VCaP (cell line): ENCODE measurements around the gene USE1.
A peak's percentile ranks its signal among the peaks of the same experiment; 100 is the strongest.

ENCODE experiments used
- H3K27ac ChIP-seq: fragments of 450-650 bp; 2 replicates; pipeline ENCODE4 v1.5.1; 2017
- TF ChIP-seq, protein P1 (sequence below): fragments of 450-650 bp; conservative IDR thresholded peaks from 2 replicates; pipeline ENCODE4 v1.5.1; 2017; ENCODE audit warnings: mild to moderate bottlenecking, moderate library complexity

USE1 gene

DNA sequence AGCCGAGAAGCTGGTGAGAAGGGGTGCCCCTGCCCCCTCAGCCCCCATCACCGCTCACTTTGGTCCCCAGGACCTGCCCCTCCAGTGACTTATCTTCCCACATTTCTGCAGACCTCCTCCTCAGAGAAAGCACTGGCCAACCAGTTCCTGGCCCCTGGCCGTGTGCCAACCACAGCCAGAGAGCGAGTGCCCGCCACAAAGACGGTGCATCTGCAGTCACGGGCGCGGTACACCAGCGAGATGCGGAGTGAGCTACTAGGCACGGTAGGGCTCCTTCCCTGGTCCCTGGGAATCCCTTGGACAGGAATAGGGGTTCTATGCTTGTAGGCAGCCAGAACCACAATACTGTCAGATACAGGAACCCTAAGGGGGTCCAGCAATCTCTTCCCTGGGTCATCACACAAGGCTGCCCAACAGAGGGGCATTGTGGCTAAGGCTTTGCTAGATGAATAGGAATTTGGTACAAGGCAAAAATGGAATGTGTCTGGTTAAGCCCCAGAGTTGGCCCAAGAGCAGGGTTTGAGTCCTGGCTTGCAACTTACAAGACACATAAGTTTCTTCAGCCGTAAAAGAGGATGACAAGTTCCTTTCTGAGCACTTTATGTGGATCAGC, 1.0 kb downstream of the USE1 start:
- TF ChIP-seq, protein P1, sequence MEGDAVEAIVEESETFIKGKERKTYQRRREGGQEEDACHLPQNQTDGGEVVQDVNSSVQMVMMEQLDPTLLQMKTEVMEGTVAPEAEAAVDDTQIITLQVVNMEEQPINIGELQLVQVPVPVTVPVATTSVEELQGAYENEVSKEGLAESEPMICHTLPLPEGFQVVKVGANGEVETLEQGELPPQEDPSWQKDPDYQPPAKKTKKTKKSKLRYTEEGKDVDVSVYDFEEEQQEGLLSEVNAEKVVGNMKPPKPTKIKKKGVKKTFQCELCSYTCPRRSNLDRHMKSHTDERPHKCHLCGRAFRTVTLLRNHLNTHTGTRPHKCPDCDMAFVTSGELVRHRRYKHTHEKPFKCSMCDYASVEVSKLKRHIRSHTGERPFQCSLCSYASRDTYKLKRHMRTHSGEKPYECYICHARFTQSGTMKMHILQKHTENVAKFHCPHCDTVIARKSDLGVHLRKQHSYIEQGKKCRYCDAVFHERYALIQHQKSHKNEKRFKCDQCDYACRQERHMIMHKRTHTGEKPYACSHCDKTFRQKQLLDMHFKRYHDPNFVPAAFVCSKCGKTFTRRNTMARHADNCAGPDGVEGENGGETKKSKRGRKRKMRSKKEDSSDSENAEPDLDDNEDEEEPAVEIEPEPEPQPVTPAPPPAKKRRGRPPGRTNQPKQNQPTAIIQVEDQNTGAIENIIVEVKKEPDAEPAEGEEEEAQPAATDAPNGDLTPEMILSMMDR: no peak
- peak overlapping the region; percentile 95 for H3K27ac ChIP-seq

DNA sequence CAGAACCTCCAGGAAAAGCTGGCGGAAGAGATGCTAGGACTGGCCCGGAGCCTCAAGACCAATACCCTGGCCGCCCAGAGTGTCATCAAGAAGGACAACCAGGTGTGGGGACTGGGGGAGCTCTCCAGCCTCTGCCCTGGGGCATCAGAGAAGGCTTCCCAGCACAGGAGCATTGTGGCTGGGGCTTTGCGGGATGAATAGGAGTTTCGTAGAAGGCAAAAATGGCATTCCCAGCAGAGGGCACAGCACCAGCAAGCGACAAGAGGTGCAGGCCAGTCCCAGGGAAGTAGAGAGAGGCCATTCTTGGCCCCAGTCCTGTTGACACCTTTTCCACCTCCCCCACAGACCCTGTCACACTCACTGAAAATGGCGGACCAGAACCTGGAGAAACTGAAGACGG, 4.1 kb downstream of the USE1 start:
- TF ChIP-seq, protein P1: no peak
- no peak overlapping the region for H3K27ac ChIP-seq

DNA sequence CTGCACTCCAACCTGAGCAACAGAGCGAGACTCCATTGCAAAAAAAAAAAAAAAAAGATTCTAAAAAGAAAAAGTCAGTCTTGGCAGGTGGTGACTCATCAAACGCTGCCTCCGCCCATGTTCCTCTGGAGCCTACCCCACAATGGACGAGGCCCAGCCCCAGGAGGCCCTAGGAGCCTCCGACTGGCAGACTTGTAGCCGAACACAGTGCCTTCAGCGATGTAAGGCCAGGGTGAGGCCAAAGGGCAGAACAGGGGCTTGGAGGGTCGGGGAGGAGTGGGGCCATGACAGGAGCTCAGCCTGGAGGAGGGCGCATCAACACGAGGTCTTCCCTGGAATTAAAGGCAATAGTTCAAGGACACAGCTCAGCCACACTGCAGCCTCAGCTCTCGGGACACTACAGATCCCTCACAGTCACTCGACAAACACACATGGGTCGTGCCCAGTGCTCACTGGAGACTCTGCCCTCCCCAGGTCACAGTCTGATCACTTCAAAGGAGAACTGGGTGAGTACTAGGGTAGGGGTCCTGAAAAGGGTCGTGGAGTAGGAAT, 5.1 kb downstream of the USE1 start:
- TF ChIP-seq, protein P1: no peak
- no peak overlapping the region for H3K27ac ChIP-seq

DNA sequence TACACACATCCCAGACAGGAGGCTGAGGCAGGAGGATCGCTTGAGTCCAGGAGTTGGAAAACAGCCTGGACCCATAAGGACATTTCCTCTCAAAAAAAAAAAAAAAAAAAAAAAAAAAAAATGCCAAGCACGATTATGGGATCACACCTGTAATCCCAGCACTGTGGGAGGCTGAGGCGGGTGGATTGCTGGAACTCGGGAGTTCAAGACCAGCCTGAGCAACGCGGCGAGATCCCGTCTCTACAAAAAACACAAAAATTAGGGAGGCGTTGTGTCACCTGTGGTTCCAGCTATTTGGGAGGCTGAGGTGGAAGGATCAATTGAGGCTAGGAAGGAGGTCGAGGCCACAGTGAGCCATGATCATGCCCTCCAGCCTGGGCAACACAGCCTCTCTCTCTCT, 9.9 kb downstream of the USE1 start:
- H3K27ac ChIP-seq: peak overlapping the region; percentile 87
- TF ChIP-seq, protein P1: no peak

DNA sequence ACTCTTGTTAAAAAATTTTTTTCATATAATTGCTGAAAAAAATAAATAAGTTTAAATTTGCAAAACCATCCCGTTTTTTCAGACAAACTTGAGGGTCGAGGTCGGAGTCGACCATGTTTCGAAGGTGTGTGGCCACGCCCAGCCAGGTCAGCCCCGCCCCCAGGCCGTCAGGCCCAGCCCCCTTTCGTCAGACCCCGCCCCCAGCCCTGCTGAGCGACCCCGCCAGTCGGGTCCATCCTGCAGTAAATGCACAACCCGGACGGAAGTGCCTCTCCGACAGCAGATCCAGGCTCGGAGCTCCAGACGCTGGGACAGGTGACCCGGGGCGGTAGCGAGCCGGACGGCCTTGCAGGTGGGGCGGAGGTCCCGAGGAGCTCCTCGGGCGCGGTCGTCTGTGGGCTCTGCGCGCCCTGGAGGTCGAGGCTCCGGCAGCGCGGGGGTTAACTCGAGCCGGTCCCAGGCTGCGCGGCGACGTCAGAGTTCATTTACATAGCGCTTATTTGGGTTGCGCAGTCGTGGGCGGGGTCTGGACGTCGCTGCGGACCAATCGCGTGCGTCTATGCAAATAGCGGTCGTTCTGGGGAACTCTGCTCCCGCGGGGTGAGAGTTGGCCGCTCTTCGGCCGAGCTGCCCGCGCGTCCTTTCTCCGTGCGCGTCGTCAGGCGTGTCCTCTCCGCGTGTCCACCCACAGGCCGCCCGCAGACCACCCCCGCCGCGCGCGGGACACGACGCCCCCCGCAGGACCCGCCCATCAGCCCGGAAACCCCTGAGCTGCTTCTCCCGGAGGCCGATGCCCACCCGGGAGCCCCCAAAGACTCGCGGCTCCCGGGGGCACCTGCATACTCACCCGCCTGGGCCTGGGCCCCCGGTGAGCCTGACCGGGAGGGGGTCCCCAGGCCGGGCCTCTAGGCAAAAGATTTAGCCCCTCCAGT, 11.1 kb downstream of the USE1 start, which contains the start of gene OCEL1:
OCEL1 (plus strand) TSS at position 225 of the 932 bp plus-strand sequence; CDS start at position 247, 22 bp downstream.
- H3K27ac ChIP-seq: peak within 1 kb of the TSS; percentile 87
- TF ChIP-seq, protein P1: no peak

DNA sequence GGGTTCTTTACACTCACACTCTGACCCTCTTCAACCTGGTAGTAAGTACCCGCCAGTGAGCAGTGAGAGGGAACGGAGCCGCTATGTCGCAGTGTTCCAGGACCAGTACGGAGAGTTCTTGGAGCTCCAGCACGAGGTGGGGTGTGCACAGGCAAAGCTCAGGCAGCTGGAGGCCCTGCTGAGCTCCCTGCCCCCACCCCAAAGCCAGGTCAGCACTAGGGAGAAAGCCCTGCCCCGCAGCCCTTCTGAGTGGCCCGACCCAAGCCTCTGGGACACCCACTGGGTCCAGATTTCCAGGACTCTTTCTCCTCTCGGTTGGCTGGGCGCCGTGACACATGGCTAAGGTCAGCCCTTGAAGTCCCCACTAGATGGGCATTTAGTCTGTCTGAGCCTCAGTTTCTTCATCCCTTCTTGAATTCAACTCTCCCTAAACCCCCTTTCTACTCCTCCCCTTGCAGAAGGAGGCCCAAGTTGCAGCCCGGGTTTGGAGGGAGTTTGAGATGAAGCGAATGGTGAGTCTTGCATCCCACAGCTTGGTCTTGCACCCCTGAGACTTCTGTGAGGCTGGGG, 12.7 kb downstream of the USE1 start:
- TF ChIP-seq, protein P1: no peak
- no peak overlapping the region for H3K27ac ChIP-seq

DNA sequence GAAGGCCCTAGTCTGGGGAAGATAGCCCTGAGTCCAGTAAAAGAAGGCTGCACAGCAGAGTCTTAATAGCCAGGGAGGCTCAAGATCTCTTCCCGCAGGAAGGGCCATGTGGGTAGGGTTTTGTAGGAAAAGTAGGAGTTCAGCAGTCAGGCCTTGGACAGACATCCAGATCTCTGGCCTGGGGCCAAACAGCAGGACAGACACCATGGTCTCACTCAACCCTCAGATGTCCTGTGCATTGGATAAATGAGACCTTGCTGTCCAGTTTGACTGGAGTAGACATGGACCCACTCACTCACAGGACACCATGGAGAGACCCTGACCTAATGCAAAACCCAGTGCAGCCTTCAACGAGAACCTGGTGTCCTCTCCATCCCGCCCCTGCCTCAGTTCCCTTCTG, 14.7 kb downstream of the USE1 start:
- no peak overlapping the region for H3K27ac ChIP-seq
- TF ChIP-seq, protein P1: no peak
